Head of caudate nucleus (tissue), 42 donors: ENCODE measurements around the gene SAC3D1.
A peak's percentile ranks its signal among the peaks of the same experiment; 100 is the strongest.

Source experiments
- DNase-seq, 42 donors: peaks; one replicate each; pipeline versions ENCODE4 v3.0.0 to v3.0.0-alpha.2; 2020 to 2021; ENCODE audit warnings: mixed read lengths in 7 of 42
- intact Hi-C: fragments of 100-400 bp; cut with DNase I; formaldehyde crosslinking; loops from one replicate; pipeline ENCODE4 v1.15.0; 2022

SAC3D1 gene

DNA sequence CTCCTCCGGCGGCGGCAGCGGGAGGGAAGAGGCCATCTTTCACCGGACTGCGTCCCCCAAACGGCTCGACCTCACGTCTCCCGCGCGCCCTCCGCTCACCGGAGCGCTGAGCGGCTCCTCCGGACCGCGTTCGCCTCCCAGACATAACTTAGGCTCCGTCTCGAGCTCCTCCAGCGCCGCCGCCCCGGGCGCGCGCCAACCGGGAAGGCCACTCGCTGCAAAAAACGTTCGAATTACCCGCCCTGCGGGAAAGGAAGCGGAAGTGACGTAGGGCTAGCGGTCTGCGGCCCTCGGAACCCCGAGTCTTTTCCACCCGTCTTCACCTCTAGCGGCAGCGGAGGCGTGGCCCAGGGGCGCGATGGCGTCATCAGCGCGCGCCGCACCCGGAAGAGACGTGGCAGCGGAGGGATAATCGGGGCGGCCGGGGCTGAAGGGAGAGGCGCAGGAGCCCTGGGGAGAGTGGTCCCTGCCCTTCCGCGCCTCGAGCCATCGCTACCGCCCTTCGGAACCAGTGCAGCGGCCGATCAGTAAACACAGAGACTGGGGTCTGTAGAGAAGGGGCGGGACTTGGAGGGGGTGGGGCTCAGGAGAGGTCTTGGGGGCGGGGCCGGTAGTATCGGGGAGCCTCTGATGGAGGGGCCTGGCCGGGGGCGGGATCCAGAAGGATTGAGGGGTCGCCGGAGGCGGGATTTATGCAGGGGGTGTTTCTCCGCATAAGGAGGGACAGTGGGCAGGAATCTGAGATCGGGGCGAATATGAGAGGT lies 43.0 kb downstream of the SAC3D1 start, which contains the start of the genes CDCA5 and ZFPL1:
Gene CDCA5 (minus strand): TSS at position 207 of the 764 bp plus-strand sequence. CDS start 62 bp downstream, at position 145.
Gene ZFPL1 (plus strand): TSS at position 389 of the 764 bp plus-strand sequence. CDS start 477 bp downstream, outside the sequence.
- intact Hi-C loops = loop anchor here (1.0 to 2.0 kb wide), 2 partner anchors 12 to 33 kb away; partner anchors contain the start of genes VPS51 and ZNHIT2
- DNase-seq = peak; percentile 93 to 99 (median 98)

DNA sequence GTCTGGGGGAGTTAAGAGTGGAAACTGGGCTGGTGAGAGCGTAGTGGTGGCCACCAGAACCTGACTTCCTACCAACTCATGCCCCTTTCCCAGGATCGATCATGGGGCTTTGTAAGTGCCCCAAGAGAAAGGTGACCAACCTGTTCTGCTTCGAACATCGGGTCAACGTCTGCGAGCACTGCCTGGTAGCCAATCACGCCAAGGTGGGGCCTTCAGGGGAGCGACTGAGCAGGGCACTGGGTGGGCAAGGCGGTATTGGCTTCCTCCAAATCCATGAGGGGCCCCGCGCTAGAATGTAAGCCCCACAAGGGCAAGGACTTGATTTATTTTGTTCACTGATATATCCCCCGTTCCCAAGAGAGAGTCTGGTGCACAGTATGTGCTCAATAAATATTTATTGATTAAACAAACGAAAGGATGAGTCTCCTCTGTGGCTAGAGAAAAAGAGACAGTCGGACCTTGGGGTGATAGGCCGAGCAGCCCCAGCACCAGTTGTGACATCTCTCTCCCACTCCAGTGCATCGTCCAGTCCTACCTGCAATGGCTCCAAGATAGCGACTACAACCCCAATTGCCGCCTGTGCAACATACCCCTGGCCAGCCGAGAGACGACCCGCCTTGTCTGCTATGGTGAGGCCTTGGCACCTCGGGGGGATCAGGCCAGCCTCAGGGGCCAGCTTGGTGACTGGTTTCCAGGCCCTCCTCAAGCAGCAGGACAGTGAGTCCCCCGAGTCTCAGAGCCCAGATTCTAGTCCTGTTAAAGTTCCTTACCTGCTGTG lies 43.8 kb downstream of the SAC3D1 start:
- intact Hi-C loops = loop anchor here (1.0 to 2.0 kb wide), 2 partner anchors 12 to 32 kb away; partner anchors contain the start of genes VPS51 and ZNHIT2

DNA sequence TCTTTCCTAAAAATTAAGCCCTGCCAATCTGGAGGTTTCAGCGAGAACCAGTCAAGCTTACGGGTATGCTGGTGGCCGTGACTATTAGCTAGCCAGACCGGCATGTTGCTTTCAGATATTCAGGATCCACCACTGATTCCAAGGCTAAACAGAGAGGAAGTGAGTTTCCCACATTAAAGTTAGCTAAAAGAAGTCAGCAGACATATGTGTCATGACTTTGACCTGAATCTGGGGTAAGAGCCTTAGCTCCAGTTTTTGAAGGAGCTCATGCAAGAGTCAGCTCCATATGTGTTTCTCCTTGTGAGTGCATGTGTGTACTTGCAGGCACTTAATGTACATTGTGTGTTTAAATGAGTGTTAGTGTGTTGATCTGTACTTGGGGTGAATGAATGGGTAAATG lies 44.4 kb downstream of the SAC3D1 start:
- no peak for DNase-seq
- intact Hi-C loops = loop anchor here (2.0 kb wide), 1 partner anchor 31 kb away; the partner anchor contains the start of gene ZNHIT2

More for the DNA sequence above, 43.8 kb downstream of the SAC3D1 start:
- DNase-seq = no peak

DNA sequence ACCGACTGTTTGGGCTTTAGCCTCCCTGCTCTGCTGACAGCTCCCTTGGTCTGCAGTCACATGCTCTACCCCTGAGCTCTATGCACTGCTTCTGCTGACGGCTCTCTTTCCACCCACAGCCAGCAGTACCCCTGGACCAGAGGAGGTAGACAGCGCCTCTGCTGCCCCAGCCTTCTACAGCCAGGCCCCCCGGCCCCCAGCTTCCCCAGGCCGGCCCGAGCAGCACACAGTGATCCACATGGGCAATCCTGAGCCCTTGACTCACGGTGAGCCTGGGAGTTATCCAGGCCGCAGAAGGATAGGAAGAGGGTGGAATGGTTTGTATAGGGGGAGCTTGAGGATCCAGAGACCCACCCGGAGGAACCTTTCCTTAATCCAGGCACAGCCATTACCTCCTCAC lies 45.8 kb downstream of the SAC3D1 start:
- DNase-seq = no peak
- intact Hi-C loops = no loop called here

DNA sequence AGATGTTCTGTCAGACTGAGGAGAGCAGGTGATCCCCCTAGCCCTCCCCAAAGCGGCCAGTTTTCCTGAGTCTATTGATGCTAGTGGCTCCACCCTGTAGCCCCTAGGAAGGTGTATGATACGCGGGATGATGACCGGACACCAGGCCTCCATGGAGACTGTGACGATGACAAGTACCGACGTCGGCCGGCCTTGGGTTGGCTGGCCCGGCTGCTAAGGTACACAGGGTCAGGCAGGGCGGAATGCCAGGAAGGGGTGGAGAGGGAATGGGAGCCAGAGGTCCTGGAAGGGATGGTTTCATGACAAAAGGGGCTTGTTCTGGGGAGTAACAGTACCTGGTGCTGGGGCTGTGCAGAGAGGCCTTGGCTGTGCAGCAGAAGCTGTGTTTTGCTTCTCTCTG lies 46.2 kb downstream of the SAC3D1 start:
- no peak for DNase-seq
- intact Hi-C loops = no loop called here

DNA sequence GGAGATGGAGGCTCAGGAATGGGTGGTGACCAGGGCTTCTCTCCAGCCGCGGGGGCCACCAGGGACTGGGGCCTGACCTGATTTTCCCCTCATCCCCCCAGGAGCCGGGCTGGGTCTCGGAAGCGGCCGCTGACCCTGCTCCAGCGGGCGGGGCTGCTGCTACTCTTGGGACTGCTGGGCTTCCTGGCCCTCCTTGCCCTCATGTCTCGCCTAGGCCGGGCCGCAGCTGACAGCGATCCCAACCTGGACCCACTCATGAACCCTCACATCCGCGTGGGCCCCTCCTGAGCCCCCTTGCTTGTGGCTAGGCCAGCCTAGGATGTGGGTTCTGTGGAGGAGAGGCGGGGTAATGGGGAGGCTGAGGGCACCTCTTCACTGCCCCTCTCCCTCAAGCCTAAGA lies 46.8 kb downstream of the SAC3D1 start:
- no peak for DNase-seq
- intact Hi-C loops = no loop called here

DNA sequence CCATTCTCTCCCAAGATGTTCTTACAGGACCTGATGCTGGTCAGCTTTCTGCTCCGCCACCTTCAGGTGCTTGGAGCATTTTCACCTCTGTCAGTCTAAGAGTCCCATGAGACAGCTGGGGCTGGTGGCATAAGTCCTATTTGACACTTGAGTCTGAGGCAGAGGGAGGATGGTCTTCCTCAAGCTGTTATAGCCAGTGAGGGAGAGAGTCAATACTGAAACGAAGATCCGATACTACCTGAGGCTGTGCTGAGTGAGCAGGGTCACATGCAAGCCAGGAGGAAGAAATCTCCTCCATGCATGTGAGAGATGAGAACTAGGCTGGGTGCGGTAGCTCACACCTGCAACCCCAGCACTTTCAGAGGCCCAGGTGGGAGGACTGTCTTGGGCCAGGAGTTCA lies 48.6 kb downstream of the SAC3D1 start:
- DNase-seq = no peak
- intact Hi-C loops = no loop called here

DNA sequence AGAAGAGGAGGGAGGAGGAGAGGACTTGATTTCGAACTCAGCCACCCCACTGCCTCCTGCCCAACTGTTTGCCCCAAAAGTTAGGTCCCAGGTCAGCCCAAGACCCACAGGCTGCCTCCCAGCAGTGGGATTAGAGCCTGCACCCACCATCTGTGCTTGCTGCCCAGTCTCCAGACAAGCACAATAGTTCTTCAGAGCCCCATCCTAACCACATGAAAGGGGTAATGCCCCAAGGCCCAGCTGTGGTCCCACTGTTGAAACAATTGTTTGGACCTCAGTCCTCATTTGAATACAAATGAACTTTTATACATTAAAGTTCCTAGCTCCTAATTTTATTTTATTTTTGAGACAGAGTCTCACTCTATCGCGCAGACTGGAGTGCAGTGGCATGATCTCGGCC lies 49.6 kb downstream of the SAC3D1 start:
- peak in 30 of 42 donors; percentile 16 to 76 (median 51) for DNase-seq
- intact Hi-C loops = no loop called here
